HepG2 (cell line): ENCODE measurements around the gene WWP2. TPM values are rescaled to one million over a fixed set of nuclear protein-coding genes. Genes with fewer than 3 reads are reported as not detected.

ENCODE experiments used
- ATF2 ChIP-seq: sonication (generic); formaldehyde crosslinking; IDR thresholded peaks from 2 replicates; pipeline ENCODE4 v1.4.0; 2020; ENCODE audit warnings: missing genetic modification reagents
- BRD4 ChIP-seq: sonication (generic); formaldehyde crosslinking; IDR thresholded peaks from 2 replicates; pipeline ENCODE4 v1.4.0; 2020; ENCODE audit warnings: missing genetic modification reagents
- E2F1 ChIP-seq: sonication (generic); formaldehyde crosslinking; IDR thresholded peaks from 2 replicates; pipeline ENCODE4 v1.5.0; 2020; ENCODE audit warnings: missing genetic modification reagents
- FOXJ3 ChIP-seq: sonication (generic); formaldehyde crosslinking; IDR thresholded peaks from 2 replicates; pipeline ENCODE4 v1.4.0; 2020; ENCODE audit warnings: missing genetic modification reagents, mild to moderate bottlenecking, borderline replicate concordance
- FOXK1 ChIP-seq: sonication (generic); formaldehyde crosslinking; IDR thresholded peaks from 2 replicates; pipeline ENCODE4 v1.4.0; 2020; ENCODE audit warnings: low read depth, missing genetic modification reagents, borderline replicate concordance
- GABPB1 ChIP-seq: IDR thresholded peaks from 2 replicates; pipeline ENCODE4 v1.6.1; 2016; ENCODE audit warnings: mild to moderate bottlenecking, missing genetic modification reagents, moderate library complexity, missing compliant biosample characterization
- HOXA3 ChIP-seq: sonication (generic); formaldehyde crosslinking; IDR thresholded peaks from 2 replicates; pipeline ENCODE4 v1.5.0; 2020; ENCODE audit warnings: missing genetic modification reagents
- KAT8 ChIP-seq: IDR thresholded peaks from 2 replicates; pipeline ENCODE4 v1.6.1; 2016; ENCODE audit warnings: missing genetic modification reagents, missing compliant biosample characterization
- KLF11 ChIP-seq: IDR thresholded peaks from 2 replicates; pipeline ENCODE4 v1.6.1; 2016; ENCODE audit warnings: missing compliant biosample characterization
- KLF16 ChIP-seq, 2 experiments: sonication (generic) in 1 of 2; formaldehyde crosslinking in 1 of 2; IDR thresholded peaks; 2 replicates each; pipeline versions ENCODE4 v1.6.1 to v1.8.0; 2016 to 2023; ENCODE audit warnings: missing genetic modification reagents in 2 of 2, missing compliant biosample characterization in 1 of 2
- MAFK ChIP-seq, 2 experiments: IDR thresholded peaks in 1 of 2; conservative IDR thresholded peaks in 1 of 2; 2 replicates each; pipeline ENCODE4 v1.6.1; 2011; ENCODE audit warnings: improper control_type of control experiment in 2 of 2, low read length in 2 of 2
- PRPF4 ChIP-seq: fragments of 200-400 bp; formaldehyde crosslinking; IDR thresholded peaks from 2 replicates; pipeline ENCODE4 v1.6.1; 2016; ENCODE audit warnings: low read length, low read depth; ENCODE audit not compliant: poor library complexity, severe bottlenecking
- RFX5 ChIP-seq: IDR thresholded peaks from 2 replicates; pipeline ENCODE4 v1.6.1; 2011; ENCODE audit warnings: low read depth, low read length, improper control_type of control experiment
- SOX5 ChIP-seq: IDR thresholded peaks from 2 replicates; pipeline ENCODE4 v1.6.1; 2016; ENCODE audit warnings: borderline replicate concordance
- TBL1XR1 ChIP-seq: fragments of 150-350 bp; IDR thresholded peaks from 2 replicates; pipeline ENCODE4 v1.6.1; 2014; ENCODE audit warnings: borderline replicate concordance, low read length; ENCODE audit not compliant: partially characterized antibody
- TCF7 ChIP-seq: sonication (generic); IDR thresholded peaks from 2 replicates; pipeline ENCODE4 v1.6.1; 2016; ENCODE audit warnings: antibody characterized with exemption, low read depth
- UBTF ChIP-seq: sonication (generic); formaldehyde crosslinking; IDR thresholded peaks from 2 replicates; pipeline ENCODE4 v1.4.0; 2020; ENCODE audit warnings: mild to moderate bottlenecking, missing genetic modification reagents
- ZNF230 ChIP-seq: sonication (generic); formaldehyde crosslinking; IDR thresholded peaks from 2 replicates; pipeline ENCODE4 v1.4.0; 2020; ENCODE audit warnings: mild to moderate bottlenecking, missing genetic modification reagents
- ZNF232 ChIP-seq: sonication (generic); formaldehyde crosslinking; IDR thresholded peaks from 2 replicates; pipeline ENCODE4 v1.4.0; 2020; ENCODE audit warnings: missing genetic modification reagents, borderline replicate concordance
- ZNF382 ChIP-seq: sonication (generic); formaldehyde crosslinking; IDR thresholded peaks from 2 replicates; pipeline ENCODE4 v1.5.0; 2020; ENCODE audit warnings: missing genetic modification reagents, mild to moderate bottlenecking, borderline replicate concordance
- ZNF574 ChIP-seq: sonication (generic); formaldehyde crosslinking; IDR thresholded peaks from 2 replicates; pipeline ENCODE4 v1.4.0; 2020; ENCODE audit warnings: missing genetic modification reagents
- ZNF607 ChIP-seq: sonication (generic); formaldehyde crosslinking; IDR thresholded peaks from 2 replicates; pipeline ENCODE4 v1.5.1; 2020; ENCODE audit warnings: missing genetic modification reagents, mild to moderate bottlenecking, borderline replicate concordance
- ZNF672 ChIP-seq: sonication (generic); formaldehyde crosslinking; IDR thresholded peaks from 2 replicates; pipeline ENCODE4 v1.8.1; 2022; ENCODE audit warnings: missing genetic modification reagents
- ZSCAN9 ChIP-seq: IDR thresholded peaks from 2 replicates; pipeline ENCODE4 v1.6.1; 2016; ENCODE audit warnings: borderline replicate concordance
- polyA plus RNA-seq, 8 experiments: library from polyadenylated mRNA; depleted of rRNA in 3 of 8; stranded (reverse) in 7 of 8; unstranded in 1 of 8; fragments of >200 nt; fragmentation: Illumina TruSeq in 4 of 8; extraction: Trizol in 4 of 8; gene quantifications; 2 replicates each; pipeline versions ENCODE4 v1.2.1 to v1.2.3, GENCODE V29; 2011 to 2016; ENCODE audit warnings: low read depth in 4 of 8, missing spikeins in 1 of 8, mixed read lengths in 1 of 8; ENCODE audit not compliant: insufficient read depth in 1 of 8
- total RNA-seq, 5 experiments: library from RNA; depleted of rRNA; stranded (reverse); fragments of >200 nt; fragmentation: Illumina TruSeq; extraction: Trizol; gene quantifications; 2 replicates each; pipeline ENCODE4 v1.2.3, GENCODE V29; 2016; ENCODE audit warnings: low read depth in 1 of 5

WWP2 gene
- total and polyA plus RNA-seq, 2 of the 13 experiments (the other 11 are each of a cell fraction or from before 2014, with no cell fraction given): 11.4 to 28.2 TPM

GRCh38 chr16:69839240-69839688, 77.1 kb downstream of the WWP2 start (continued):
- TF ChIP-seq BRD4 (CRISPR knock-in tag) (no peak), E2F1 (no peak), ZNF230 (no peak), HOXA3 (CRISPR knock-in tag) (peak; percentile 64; the same call in 1 of the 2 replicates), TBL1XR1 (peak; percentile 60), KLF11 (CRISPR knock-in tag) (0 out of 2 replicates have a peak, but pooled peaks have one; percentile 48), ZNF382 (no peak), PRPF4 (no peak), ZNF607 (no peak), SOX5 (CRISPR knock-in tag) (peak; percentile 35; the same call in 1 of the 2 replicates), MAFK (conservative IDR thresholded peaks at IDR 0.05 in 1 of 2, IDR thresholded peaks at IDR 0.05 in 1 of 2; ENCODE audit: low read length in 2 of 2) (0 out of 4 replicates have a peak, but pooled peaks of 1 of the 2 experiments have one; percentile 9), KLF16 (CRISPR knock-in tag; IDR thresholded peaks at IDR 0.05) (no peak), TCF7 (no peak), KAT8 (CRISPR knock-in tag) (no peak), GABPB1 (CRISPR knock-in tag) (no peak), ZNF672 (CRISPR knock-in tag) (no peak), ZNF574 (CRISPR knock-in tag) (0 out of 2 replicates have a peak, but pooled peaks have one; percentile 42), UBTF (CRISPR knock-in tag) (0 out of 2 replicates have a peak, but pooled peaks have one; percentile 9), RFX5 (no peak), ATF2 (CRISPR knock-in tag) (no peak), ZNF232 (0 out of 2 replicates have a peak, but pooled peaks have one; percentile 71), FOXK1 (CRISPR knock-in tag) (no peak), FOXJ3 (no peak), ZSCAN9 (peak; percentile 90)
